Neural progenitor cell (in vitro differentiated cells): ENCODE results near the gene GCSAM. TPM values are rescaled to one million over a fixed set of nuclear protein-coding genes. Genes with fewer than 3 reads are reported as not detected.

Experiments
- DNase-seq: peaks from one replicate; pipeline ENCODE4 v3.0.0-alpha.2; 2016; ENCODE audit warnings: low spot score
- H2AFZ ChIP-seq: fragments of 200-600 bp; sonication (generic); replicated peaks from 2 replicates; pipeline ENCODE4 v1.6.1; 2016; ENCODE audit warnings: antibody characterized with exemption
- H3F3A ChIP-seq: fragments of 200-600 bp; sonication (generic); 2 replicates; pipeline ENCODE4 v1.6.1; 2016; ENCODE audit warnings: antibody characterized with exemption, low read depth
- H3K27ac ChIP-seq: fragments of 200-600 bp; sonication (generic); 2 replicates; pipeline ENCODE4 v1.5.1; 2016; ENCODE audit warnings: mild to moderate bottlenecking
- H3K27me3 ChIP-seq: fragments of 200-600 bp; sonication (generic); 2 replicates; pipeline ENCODE4 v1.6.1; 2016; ENCODE audit warnings: mild to moderate bottlenecking, moderate library complexity
- H3K36me3 ChIP-seq: fragments of 200-600 bp; sonication (generic); 2 replicates; pipeline ENCODE4 v1.5.1; 2016
- H3K4me1 ChIP-seq: fragments of 200-600 bp; sonication (generic); 2 replicates; pipeline ENCODE4 v1.6.1; 2016; ENCODE audit warnings: mixed run types
- H3K4me2 ChIP-seq: fragments of 200-600 bp; sonication (generic); 2 replicates; pipeline ENCODE4 v1.6.1; 2016
- H3K4me3 ChIP-seq: fragments of 200-600 bp; sonication (generic); 2 replicates; pipeline ENCODE4 v1.5.1; 2016
- H3K79me2 ChIP-seq: fragments of 200-600 bp; sonication (generic); 2 replicates; pipeline ENCODE4 v1.6.1; 2016; ENCODE audit warnings: low read depth
- H3K9ac ChIP-seq: fragments of 200-600 bp; sonication (generic); 2 replicates; pipeline ENCODE4 v1.6.1; 2016
- H3K9me3 ChIP-seq: fragments of 200-600 bp; sonication (generic); 2 replicates; pipeline ENCODE4 v1.5.1; 2016; ENCODE audit warnings: low read depth
- H4K20me1 ChIP-seq: fragments of 200-600 bp; sonication (generic); 2 replicates; pipeline ENCODE4 v1.6.1; 2016; ENCODE audit warnings: low read depth
- H3K27ac Mint-ChIP-seq: 3 replicates; pipeline ENCODE4 v1.8.0; 2021; ENCODE audit warnings: mixed read lengths
- H3K27me3 Mint-ChIP-seq: 2 replicates; pipeline ENCODE4 v1.8.0; 2022; ENCODE audit warnings: low read depth, mild to moderate bottlenecking, inconsistent platforms, moderate library complexity, mixed read lengths; ENCODE audit not compliant: insufficient read depth
- H3K36me3 Mint-ChIP-seq: 3 replicates; pipeline ENCODE4 v1.8.0; 2021; ENCODE audit warnings: mixed read lengths
- H3K4me1 Mint-ChIP-seq: 3 replicates; pipeline ENCODE4 v1.8.0; 2021; ENCODE audit warnings: mixed read lengths
- H3K4me3 Mint-ChIP-seq: 3 replicates; pipeline ENCODE4 v1.8.0; 2021; ENCODE audit warnings: mild to moderate bottlenecking, moderate library complexity, mixed read lengths
- H3K9me3 Mint-ChIP-seq: 3 replicates; pipeline ENCODE4 v1.8.0; 2020; ENCODE audit warnings: mixed read lengths
- CTCF ChIP-seq: fragments of 200-600 bp; sonication (generic); IDR thresholded peaks from 2 replicates; pipeline ENCODE4 v1.5.1; 2017; ENCODE audit warnings: antibody characterized with exemption, mild to moderate bottlenecking
- EZH2 ChIP-seq: fragments of 200-600 bp; sonication (generic); IDR thresholded peaks from 2 replicates; pipeline ENCODE4 v1.6.1; 2017; ENCODE audit warnings: antibody characterized with exemption, mild to moderate bottlenecking, moderate library complexity
- EZH2phosphoT487 ChIP-seq: fragments of 200-600 bp; sonication (generic); IDR thresholded peaks from 2 replicates; pipeline ENCODE4 v1.6.1; 2017; ENCODE audit warnings: antibody characterized with exemption
- total RNA-seq: library from RNA; depleted of rRNA; stranded (reverse); fragments of >200 nt; gene quantifications from 2 replicates; pipeline ENCODE4 v1.2.3, GENCODE V29; 2015; ENCODE audit warnings: low replicate concordance

GCSAM gene
- total RNA-seq, 1 donor from 2014 or later, result not detected

- H3K4me3 Mint-ChIP-seq, result no peak overlapping the region
- H3K27me3 Mint-ChIP-seq, result peaks cover 2% of the 10 kb centered on the region
- peaks cover 25% of the 10 kb centered on the region for H3K9me3 Mint-ChIP-seq
These were observed 10.2 kb upstream of the GCSAM start for GRCh38 chr3:112143251-112143650.

GRCh38 chr3:112141293-112141692 is 8.2 kb upstream of the GCSAM start:
- Histone ChIP-seq H3K27ac (no peak overlapping the region), H2AFZ (no peak overlapping the region), H3K79me2 (no peaks in the 10 kb centered on the region), H3K4me1 (peaks cover 24% of the 10 kb centered on the region), H3K36me3 (no peaks in the 10 kb centered on the region), H4K20me1 (no peaks in the 10 kb centered on the region), H3K9me3 (no peaks in the 10 kb centered on the region), H3K4me2 (no peak overlapping the region), H3F3A (peaks cover 24% of the 10 kb centered on the region), H3K27me3 (no peaks in the 10 kb centered on the region), H3K9ac (no peak overlapping the region), H3K4me3 (no peak overlapping the region)
- no peak for DNase-seq
- Mint-ChIP-seq H3K27me3 (no peaks in the 10 kb centered on the region), H3K4me3 (no peak overlapping the region), H3K27ac (no peak overlapping the region), H3K36me3 (no peaks in the 10 kb centered on the region), H3K4me1 (peaks cover 27% of the 10 kb centered on the region), H3K9me3 (peaks cover 11% of the 10 kb centered on the region)
- TF ChIP-seq EZH2 (no peak), EZH2phosphoT487 (no peak), CTCF (no peak)

More at GRCh38 chr3:112143251-112143650, 10.2 kb upstream of the GCSAM start:
- no peaks in the 10 kb centered on the region for H3K79me2 ChIP-seq
- H4K20me1 ChIP-seq, result no peaks in the 10 kb centered on the region
- Mint-ChIP-seq H3K4me1 (peaks cover 11% of the 10 kb centered on the region), H3K36me3 (no peaks in the 10 kb centered on the region), H3K27ac (no peak overlapping the region)
- peaks cover 8% of the 10 kb centered on the region for H3K9me3 ChIP-seq
- H3K4me2 ChIP-seq, result no peak overlapping the region
- H3K36me3 ChIP-seq, result no peaks in the 10 kb centered on the region
- H3K4me1 ChIP-seq, result peaks cover 9% of the 10 kb centered on the region
- DNase-seq, result no peak
- peaks cover 7% of the 10 kb centered on the region for H3F3A ChIP-seq
- H3K27me3 ChIP-seq, result no peaks in the 10 kb centered on the region
- no peak overlapping the region for H3K4me3 ChIP-seq
- TF ChIP-seq EZH2phosphoT487 (no peak), EZH2 (no peak), CTCF (no peak)
- no peak overlapping the region for H3K9ac ChIP-seq
- H3K27ac ChIP-seq, result no peak overlapping the region
- H2AFZ ChIP-seq, result no peak overlapping the region

- H3K9me3 Mint-ChIP-seq, result peaks cover 11% of the 10 kb centered on the region
- H3K27me3 Mint-ChIP-seq, result no peaks in the 10 kb centered on the region
- H3K4me3 Mint-ChIP-seq, result no peak overlapping the region
- Histone ChIP-seq H3K36me3 (no peaks in the 10 kb centered on the region), H3K27ac (no peak overlapping the region), H4K20me1 (no peaks in the 10 kb centered on the region), H3K27me3 (no peaks in the 10 kb centered on the region), H3K4me3 (no peak overlapping the region), H3K4me2 (no peak overlapping the region), H2AFZ (no peak overlapping the region), H3K9me3 (no peaks in the 10 kb centered on the region), H3K79me2 (no peaks in the 10 kb centered on the region), H3F3A (peaks cover 31% of the 10 kb centered on the region), H3K4me1 (peaks cover 29% of the 10 kb centered on the region), H3K9ac (no peak overlapping the region)
- H3K36me3 Mint-ChIP-seq, result no peaks in the 10 kb centered on the region
- no peak for DNase-seq
- TF ChIP-seq EZH2phosphoT487, result no peak
- TF ChIP-seq CTCF, result no peak
- TF ChIP-seq EZH2, result no peak
- H3K27ac Mint-ChIP-seq, result no peak overlapping the region
- peaks cover 34% of the 10 kb centered on the region for H3K4me1 Mint-ChIP-seq
These were observed 7.5 kb upstream of the GCSAM start for GRCh38 chr3:112140584-112140983.
